HG03520 (cell line): ENCODE results near the gene NMUR1.

Source experiments
- ATAC-seq: cut with Tn5 transposase; IDR thresholded peaks from one replicate; pipeline ENCODE4 v1.9.1; 2021; ENCODE audit warnings: mild to moderate bottlenecking, moderate library complexity; ENCODE audit not compliant: unreplicated experiment

NMUR1 gene

DNA sequence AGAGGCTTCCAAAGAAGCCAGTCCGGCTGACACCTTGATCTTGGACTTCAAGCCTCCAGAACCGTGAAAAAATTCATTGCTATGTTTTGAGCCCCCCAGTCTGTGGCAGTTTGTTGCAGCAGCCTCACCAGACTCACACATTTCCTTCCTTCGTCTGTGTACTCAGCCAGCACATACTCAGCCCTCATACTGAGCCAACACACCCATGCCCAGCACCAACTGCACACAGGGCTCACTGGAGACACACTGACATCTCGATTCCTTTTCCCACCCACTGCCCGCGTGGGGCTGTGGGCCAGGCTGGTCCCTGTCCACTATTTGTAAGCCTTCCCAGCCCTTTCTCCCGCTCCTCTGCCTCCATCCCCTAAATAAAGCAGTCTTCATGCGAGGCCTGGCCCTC, 24.1 kb upstream of the NMUR1 start:
- no peak for ATAC-seq

GRCh38 chr2:231552752-231553151, 22.5 kb upstream of the NMUR1 start:
- ATAC-seq, result no peak

GRCh38 chr2:231549446-231550239, 19.4 kb upstream of the NMUR1 start:
- no peak for ATAC-seq

DNA sequence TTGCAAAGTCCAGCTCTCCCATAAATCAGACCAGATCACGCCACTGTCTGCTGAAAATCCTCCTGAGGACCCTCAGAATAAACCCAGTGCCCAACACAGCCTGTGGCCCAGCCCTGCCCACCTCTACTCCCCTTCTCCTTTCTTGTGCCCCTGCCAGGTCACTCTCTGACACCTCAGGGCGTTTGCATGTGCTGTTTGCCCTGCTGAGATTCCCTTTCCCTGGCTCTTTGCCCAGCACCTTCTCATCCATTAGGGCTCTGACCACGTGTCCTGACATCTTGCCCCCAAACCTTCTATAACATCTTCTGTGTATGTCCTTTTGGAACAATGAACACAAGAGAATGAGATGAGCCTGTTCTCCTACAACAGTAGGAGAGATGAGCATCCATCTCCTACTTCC, 18.5 kb upstream of the NMUR1 start:
- no peak for ATAC-seq

DNA sequence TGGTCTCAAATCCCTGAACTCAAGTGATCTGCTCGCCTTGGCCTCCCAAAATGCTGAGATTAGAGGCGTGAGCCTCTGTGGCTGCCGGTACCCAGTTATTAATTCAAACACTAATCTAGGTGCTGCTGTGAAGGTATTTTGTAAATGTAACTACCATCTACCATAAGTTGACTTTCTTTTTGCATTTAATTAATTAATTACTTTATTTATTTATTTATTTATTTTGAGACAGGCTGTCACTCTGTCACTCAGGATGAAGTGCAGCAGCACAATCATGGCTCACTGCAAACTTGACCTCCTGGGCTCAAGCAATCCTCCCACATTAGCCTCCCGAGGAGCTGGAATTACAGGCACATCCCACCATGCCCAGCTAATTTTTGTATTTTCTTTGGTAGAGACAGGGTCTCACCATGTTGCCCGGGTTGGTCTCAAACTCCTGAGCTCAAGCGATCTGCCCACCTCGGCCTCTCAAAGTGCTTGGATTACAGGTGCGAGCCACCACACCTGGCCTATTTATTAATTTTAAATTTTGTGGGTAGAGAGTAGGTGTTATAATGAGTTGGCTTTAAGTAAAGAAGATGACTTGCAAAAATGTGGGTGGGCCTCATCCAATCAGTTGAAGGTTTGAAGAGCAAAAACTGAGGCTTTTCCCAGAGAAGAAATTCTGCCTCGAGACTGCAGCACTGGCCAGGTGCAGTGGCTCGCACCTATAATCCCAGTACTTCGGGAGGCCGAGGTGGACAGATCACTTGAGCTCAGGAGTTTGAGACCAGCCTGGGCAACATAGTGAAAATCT, 17.3 kb upstream of the NMUR1 start:
- no peak for ATAC-seq

GRCh38 chr2:231546014-231546715, 15.9 kb upstream of the NMUR1 start:
- ATAC-seq, result no peak

DNA sequence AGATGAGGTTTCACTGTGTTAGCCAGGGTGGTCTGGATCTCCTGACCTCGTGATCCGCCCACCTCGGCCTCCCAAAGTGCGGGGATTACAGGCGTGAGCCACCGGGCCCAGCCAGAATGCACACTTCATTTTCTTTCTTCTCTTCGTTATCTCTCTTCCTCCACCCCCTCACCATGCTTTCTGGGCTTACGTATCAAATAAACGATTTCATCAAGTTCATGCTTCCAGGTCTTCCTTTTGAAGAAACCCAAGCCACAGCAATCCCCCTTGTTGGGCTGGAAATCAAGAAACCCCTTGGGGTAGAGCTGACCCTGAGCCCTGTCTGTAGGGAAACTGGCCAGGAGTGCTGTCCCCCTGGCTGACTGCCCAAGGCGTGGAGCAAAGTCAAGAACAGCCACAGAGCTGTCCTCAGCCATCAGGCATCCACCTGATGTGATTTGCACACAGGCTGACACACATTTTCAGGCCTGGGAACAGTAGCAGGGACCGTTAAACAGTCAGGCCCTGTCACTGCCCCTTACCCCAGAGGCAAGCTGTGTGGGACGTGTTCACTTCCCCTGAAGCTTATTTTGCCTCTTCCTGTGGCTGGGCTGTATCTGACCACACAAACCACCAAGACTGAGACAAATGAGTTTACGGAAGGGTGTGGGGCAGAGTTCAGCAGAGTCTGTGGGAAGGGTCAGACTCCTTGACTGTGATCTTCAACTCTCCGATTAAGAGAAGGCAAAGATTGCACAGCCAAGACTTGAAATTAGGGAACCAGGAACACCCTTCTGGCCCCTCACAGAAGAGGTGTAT, 15.1 kb upstream of the NMUR1 start:
- peak; percentile 98 for ATAC-seq

DNA sequence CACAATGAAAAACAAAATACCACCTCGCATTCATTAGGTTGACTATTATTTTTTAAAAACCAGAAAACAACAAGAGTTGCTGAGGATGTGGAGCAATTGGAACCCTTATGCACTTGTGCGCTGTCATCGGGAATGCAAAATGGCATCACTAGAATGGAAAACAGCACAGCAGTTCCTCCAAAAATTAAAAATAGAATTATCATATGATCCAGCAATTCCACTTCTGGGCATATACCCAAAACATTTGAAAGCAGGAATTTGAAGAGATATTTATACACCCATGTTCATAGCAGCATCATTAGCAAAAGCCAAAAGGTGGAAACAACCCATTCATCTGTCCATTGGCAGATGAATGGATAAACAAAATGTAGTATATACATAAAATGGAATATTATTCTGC, 11.9 kb upstream of the NMUR1 start:
- no peak for ATAC-seq

DNA sequence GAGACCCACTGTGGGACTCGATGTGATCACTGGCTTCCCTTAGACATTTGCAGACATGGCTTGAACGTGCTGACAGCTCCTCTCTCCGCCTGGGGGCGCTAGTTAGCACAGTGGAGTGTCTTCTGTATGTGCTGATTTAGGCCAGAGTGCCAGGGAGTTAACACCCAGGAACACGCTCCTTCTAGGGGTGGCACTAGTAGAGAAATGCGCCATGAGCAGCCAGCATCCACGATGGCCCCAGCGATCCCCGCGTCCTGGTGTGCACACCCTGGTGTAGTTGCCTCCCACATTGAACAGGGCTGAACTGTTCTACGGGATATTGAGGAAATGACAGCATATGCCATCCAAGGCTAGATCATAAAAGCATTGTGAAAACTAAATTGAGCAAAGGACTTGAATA, 11.4 kb upstream of the NMUR1 start:
- no peak for ATAC-seq

- ATAC-seq, result no peak
These were observed 9.7 kb upstream of the NMUR1 start for GRCh38 chr2:231539991-231540390.

- ATAC-seq, result no peak
These were observed 5.7 kb upstream of the NMUR1 start for GRCh38 chr2:231535961-231536360.

DNA sequence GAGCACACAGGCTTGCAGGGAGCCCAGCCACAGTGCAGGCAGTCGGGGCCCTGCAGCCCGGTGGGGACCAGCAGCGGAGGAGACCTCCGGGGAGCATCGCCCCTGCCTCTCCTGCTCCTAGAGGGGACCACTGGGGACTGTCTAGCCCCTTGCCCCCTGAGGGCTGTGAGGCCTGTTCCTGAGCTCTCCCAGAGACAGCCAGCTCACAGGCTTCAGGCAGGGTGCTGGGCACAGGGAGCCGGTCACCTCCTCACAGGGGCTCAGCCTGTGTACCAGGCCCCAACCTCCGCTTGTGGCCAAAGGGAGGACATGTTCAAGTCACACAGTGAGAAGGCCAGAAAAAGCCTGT, 3.5 kb upstream of the NMUR1 start:
- ATAC-seq, result no peak

GRCh38 chr2:231533086-231533776, 3.0 kb upstream of the NMUR1 start:
- no peak for ATAC-seq

DNA sequence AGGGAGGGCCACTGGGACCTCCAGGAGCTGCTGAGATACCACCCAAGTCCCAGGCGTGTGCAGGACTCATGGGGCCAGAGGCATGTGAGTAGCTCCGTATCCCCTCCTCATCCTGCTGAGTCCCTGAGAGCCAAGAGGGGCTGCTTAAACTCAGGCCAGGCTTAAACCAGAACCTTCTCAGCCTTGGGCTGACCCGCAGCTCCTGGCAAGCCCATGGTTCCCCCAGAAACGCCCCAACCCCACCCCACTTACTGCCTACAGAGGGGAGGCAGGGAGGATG, 2.5 kb upstream of the NMUR1 start:
- no peak for ATAC-seq

- ATAC-seq, result no peak
These were observed 1.9 kb upstream of the NMUR1 start for GRCh38 chr2:231531883-231532755.

DNA sequence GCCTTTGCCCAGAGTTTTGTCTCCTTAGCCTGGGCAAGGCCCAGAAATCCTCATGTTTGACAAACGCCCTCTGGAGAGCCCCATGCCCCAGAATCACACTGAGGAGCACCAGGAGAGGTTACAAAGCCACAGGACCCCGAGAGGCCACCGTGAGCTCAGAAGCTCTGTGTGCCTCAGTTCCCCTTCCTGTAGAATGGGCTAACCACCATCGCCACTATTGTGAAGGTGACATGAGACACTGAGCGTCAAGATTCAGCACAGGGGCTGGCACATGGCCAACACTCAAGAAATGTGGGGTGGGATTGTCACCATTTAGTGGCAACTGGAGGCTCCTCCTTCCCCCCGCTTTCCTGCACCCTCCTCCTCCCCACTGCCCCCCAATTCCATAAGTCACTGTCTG, 1.2 kb upstream of the NMUR1 start:
- no peak for ATAC-seq

GRCh38 chr2:231528636-231529030, 1.6 kb downstream of the NMUR1 start:
- ATAC-seq, result no peak

- ATAC-seq, result no peak
These were observed 2.1 kb downstream of the NMUR1 start for GRCh38 chr2:231527955-231528635.

DNA sequence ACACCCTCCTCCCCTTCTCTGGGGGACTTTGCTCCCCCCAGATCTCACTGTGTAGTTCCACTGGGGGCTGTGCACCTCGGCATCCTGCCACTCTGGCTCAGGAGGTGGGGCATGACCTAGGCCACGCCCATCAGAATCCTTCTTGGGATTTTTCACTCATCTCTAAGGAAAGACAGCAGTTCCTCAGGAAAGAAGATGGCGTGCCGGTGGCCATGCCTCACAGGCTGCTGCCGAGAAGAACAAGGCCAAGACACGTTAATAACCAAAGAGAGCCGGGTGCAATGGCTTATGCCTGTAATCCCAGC, 3.2 kb downstream of the NMUR1 start:
- no peak for ATAC-seq
